Measurements from ENCODE around the gene ACSL1.

Gene ACSL1

DNA sequence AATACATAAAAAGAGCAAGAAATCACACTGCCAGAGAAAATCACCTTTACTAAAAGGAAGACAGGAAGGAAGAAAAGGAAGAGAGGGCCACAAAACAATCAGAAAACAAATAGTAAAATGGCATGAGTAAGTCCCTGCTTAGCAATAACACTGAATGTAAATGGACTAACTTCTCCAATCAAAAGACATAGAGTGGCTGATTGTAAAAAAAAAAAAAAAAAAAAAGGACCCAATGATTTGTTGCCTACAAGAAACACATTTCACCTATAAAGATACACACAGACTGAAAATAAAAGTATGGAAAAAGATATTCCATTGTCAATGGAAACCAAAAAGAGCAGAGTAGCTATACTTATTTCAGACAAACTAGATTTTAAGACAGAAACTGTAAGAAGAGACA is 104.5 kb downstream of the ACSL1 start:
- no peak for DNase-seq (ENCODE audit: low spot score)

GRCh38 chr4:184719407-184719806 is 106.4 kb downstream of the ACSL1 start:
- DNase-seq (ENCODE audit: low spot score): no peak

DNA sequence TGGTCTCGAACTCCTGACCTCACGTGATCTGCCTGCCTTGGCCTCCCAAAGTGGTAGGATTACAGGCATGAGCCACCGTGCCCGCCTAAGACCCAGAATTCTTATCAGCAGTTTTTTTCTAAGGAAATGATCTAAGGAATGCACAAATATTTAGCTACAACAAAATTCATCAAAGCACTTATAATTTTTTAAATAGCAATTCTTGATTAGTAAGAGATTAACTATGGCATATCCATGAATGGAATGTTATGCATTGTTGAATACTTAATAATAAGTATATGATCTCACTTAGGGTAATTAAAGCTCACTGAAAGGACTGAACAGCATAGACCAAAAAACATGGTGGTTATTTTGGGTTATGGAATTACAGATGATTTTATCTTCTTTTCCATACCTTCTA is 110.2 kb downstream of the ACSL1 start:
- DNase-seq (ENCODE audit: low spot score): no peak

- no peak for DNase-seq (ENCODE audit: low spot score)
These were observed 111.9 kb downstream of the ACSL1 start for GRCh38 chr4:184713887-184714286.

DNA sequence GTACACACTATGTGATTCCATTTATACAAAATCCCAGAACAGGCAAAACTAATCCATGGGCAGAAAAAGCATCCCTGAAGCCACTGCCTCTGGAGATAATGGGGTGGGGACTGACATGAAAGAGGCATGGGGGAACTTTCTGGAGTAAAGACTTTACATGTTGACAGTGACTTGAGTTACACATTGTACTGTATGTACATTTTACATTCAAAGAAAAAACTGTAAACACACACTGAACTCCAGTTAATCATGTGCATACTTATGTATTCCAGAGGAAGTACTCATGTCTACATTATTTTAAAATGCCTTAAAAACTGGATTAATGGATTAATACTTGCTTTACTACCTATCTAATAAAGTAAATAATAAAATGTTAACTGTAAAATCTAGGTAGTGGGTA is 113.4 kb downstream of the ACSL1 start:
- DNase-seq (ENCODE audit: low spot score): no peak

GRCh38 chr4:184706453-184706852 is 119.3 kb downstream of the ACSL1 start:
- DNase-seq (ENCODE audit: low spot score): no peak

GRCh38 chr4:184705692-184706091 is 120.1 kb downstream of the ACSL1 start:
- peak; percentile 10 for DNase-seq (ENCODE audit: low spot score)

All from CD4-positive, alpha-beta T cell treated with Interleukin-15 for 4 hours (primary cell).